Measurements from ENCODE around the gene COBL. TPM values are rescaled to one million over a fixed set of nuclear protein-coding genes. Genes with fewer than 3 reads are reported as not detected.

Gene COBL
- total RNA-seq, 1 experiment from 2014 or later = 51.4 TPM

GRCh38 chr7:51249187-51249945 lies 67.2 kb downstream of the COBL start:
- peaks cover 23% of the 10 kb centered on the region for H3K4me1 ChIP-seq (replicated peaks; ENCODE audit: insufficient read depth)
- H3K27ac ChIP-seq = no peak overlapping the region
- BruUV-seq (replicated peaks) = no TSS peak
- H3K27me3 ChIP-seq (ENCODE audit: insufficient read depth, low read depth) = no peaks in the 10 kb centered on the region
- peaks cover 12% of the 10 kb centered on the region; the same call in 1 of the 2 replicates for H3F3A ChIP-seq (ENCODE audit: insufficient read depth, low read depth)
- ChIA-PET CTCF (no interaction called here), POLR2A (ENCODE audit: unreplicated experiment) (no interaction called here)
- no peaks in the 10 kb centered on the region for H3K9me2 ChIP-seq (ENCODE audit: insufficient read depth)
- no peaks in the 10 kb centered on the region for H3K36me3 ChIP-seq (ENCODE audit: low read depth)
- H2AFZ ChIP-seq = no peak overlapping the region
- no peaks in the 10 kb centered on the region for H3K9me3 ChIP-seq (ENCODE audit: insufficient read depth, low read depth)
- no peak overlapping the region for H3K4me3 ChIP-seq
- TF ChIP-seq, protein P1, sequence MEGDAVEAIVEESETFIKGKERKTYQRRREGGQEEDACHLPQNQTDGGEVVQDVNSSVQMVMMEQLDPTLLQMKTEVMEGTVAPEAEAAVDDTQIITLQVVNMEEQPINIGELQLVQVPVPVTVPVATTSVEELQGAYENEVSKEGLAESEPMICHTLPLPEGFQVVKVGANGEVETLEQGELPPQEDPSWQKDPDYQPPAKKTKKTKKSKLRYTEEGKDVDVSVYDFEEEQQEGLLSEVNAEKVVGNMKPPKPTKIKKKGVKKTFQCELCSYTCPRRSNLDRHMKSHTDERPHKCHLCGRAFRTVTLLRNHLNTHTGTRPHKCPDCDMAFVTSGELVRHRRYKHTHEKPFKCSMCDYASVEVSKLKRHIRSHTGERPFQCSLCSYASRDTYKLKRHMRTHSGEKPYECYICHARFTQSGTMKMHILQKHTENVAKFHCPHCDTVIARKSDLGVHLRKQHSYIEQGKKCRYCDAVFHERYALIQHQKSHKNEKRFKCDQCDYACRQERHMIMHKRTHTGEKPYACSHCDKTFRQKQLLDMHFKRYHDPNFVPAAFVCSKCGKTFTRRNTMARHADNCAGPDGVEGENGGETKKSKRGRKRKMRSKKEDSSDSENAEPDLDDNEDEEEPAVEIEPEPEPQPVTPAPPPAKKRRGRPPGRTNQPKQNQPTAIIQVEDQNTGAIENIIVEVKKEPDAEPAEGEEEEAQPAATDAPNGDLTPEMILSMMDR (conservative IDR thresholded peaks at IDR 0.05) = no peak
- TF ChIP-seq EZH2 (IDR thresholded peaks at IDR 0.05; ENCODE audit: low read depth) = no peak
- no peak overlapping the region for H3K4me2 ChIP-seq
- peaks cover 12% of the 10 kb centered on the region for H3K79me2 ChIP-seq (ENCODE audit: low read depth)
- no peaks in the 10 kb centered on the region for H4K20me1 ChIP-seq (ENCODE audit: insufficient read depth)
- intact Hi-C loops (cut with micrococcal nuclease; ENCODE audit: unreplicated experiment) = no loop called here
- peak in 1 of 2 experiments; percentile 60 for DNase-seq

DNA sequence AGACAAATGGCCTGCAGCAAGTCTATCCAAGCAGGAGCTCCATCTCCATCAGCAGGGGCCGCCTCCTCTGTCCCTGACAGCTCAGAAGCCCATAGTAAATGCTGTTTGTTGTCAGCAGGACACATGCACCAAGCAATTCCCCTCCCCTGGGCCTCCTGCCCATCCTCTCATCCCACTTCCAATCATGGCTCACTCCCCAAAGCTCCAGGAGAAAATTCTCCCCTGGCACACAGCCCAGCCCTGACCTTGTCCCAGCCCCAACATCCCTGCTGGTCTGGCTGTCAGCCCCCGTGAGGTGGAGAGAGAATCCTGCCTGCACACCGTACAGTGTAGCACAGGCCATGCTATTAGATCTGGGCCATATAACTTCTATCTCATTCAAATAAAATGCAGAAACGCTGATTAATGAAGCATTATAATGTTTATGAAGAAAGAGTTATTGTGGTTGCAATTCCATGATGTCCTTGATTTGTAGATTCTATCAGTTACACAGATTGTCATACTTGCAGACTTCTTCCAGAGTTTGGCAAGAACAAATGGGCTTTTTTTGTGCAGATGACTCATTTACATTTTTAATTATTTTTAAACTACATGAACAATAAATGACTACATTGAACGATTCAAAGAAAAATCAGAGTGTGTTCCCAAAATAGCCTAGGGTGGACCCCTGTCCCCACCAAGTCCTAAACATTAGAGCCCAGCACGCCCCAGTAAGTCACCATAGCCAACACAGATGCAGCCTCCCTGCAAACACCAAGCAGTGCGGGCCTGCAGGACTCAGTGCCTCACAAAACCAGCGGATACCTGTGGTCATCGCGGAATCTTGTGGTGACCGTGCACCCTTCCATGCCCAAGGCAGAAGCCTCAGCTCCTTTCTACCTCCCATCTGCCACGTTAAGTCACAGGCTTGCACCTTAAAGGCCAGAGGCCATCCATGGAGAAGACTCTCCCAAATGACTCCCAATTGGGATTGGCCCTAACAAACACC lies 70.1 kb downstream of the COBL start:
- DNase-seq = no peak
- ChIA-PET POLR2A (ENCODE audit: unreplicated experiment) (no interaction called here), CTCF (no interaction called here)

GRCh38 chr7:51244885-51245284 lies 71.7 kb downstream of the COBL start:
- Histone ChIP-seq H3F3A (ENCODE audit: insufficient read depth, low read depth) (no peaks in the 10 kb centered on the region), H3K36me3 (ENCODE audit: low read depth) (0 out of 2 replicates have a peak, but pooled peaks cover 4% of the 10 kb centered on the region), H3K9me2 (ENCODE audit: insufficient read depth) (no peaks in the 10 kb centered on the region), H3K9me3 (ENCODE audit: insufficient read depth, low read depth) (no peaks in the 10 kb centered on the region), H3K27me3 (ENCODE audit: insufficient read depth, low read depth) (no peaks in the 10 kb centered on the region), H3K4me1 (replicated peaks; ENCODE audit: insufficient read depth) (peaks cover 6% of the 10 kb centered on the region; the same call in 1 of the 2 replicates), H3K27ac (no peak overlapping the region), H3K4me3 (no peak overlapping the region), H4K20me1 (ENCODE audit: insufficient read depth) (no peaks in the 10 kb centered on the region), H3K79me2 (ENCODE audit: low read depth) (no peaks in the 10 kb centered on the region; the same call in 1 of the 2 replicates), H3K4me2 (no peak overlapping the region), H2AFZ (no peak overlapping the region)
- ChIA-PET CTCF (no interaction called here), POLR2A (ENCODE audit: unreplicated experiment) (no interaction called here)
- TF ChIP-seq EZH2 (IDR thresholded peaks at IDR 0.05; ENCODE audit: low read depth) = no peak
- TF ChIP-seq, protein P1 (conservative IDR thresholded peaks at IDR 0.05) = no peak
- no TSS peak for BruUV-seq (replicated peaks)
- no peak for DNase-seq
- intact Hi-C loops (cut with micrococcal nuclease; ENCODE audit: unreplicated experiment) = no loop called here

More for the DNA sequence above, 70.1 kb downstream of the COBL start:
- Histone ChIP-seq H3K36me3 (ENCODE audit: low read depth) (0 out of 2 replicates have a peak, but pooled peaks cover 4% of the 10 kb centered on the region), H3F3A (ENCODE audit: insufficient read depth, low read depth) (peaks cover 4% of the 10 kb centered on the region; the same call in 1 of the 2 replicates), H3K27ac (no peak overlapping the region), H3K79me2 (ENCODE audit: low read depth) (peaks cover 4% of the 10 kb centered on the region), H3K4me1 (replicated peaks; ENCODE audit: insufficient read depth) (peaks cover 17% of the 10 kb centered on the region), H2AFZ (no peak overlapping the region), H3K27me3 (ENCODE audit: insufficient read depth, low read depth) (no peaks in the 10 kb centered on the region), H3K4me2 (no peak overlapping the region), H3K9me2 (ENCODE audit: insufficient read depth) (no peaks in the 10 kb centered on the region), H4K20me1 (ENCODE audit: insufficient read depth) (no peaks in the 10 kb centered on the region), H3K4me3 (no peak overlapping the region), H3K9me3 (ENCODE audit: insufficient read depth, low read depth) (no peaks in the 10 kb centered on the region)
- intact Hi-C loops (cut with micrococcal nuclease; ENCODE audit: unreplicated experiment) = no loop called here
- BruUV-seq (replicated peaks) = no TSS peak
- no peak for TF ChIP-seq EZH2 (IDR thresholded peaks at IDR 0.05; ENCODE audit: low read depth)
- TF ChIP-seq, protein P1 (conservative IDR thresholded peaks at IDR 0.05) = no peak
